Neural cell (in vitro differentiated cells): Measurements from ENCODE around the gene CDC42EP2. TPM values are rescaled to one million over a fixed set of nuclear protein-coding genes. Genes with fewer than 3 reads are reported as not detected.

Source experiments
- H2AFZ ChIP-seq: fragments of 200-600, 300-800 bp; sonication (generic), shearing (Covaris generic); 2 replicates; pipeline ENCODE4 v1.6.0; 2014; ENCODE audit warnings: low read depth, mild to moderate bottlenecking, antibody characterized with exemption, low read length, moderate library complexity
- H3F3A ChIP-seq: fragments of 200-600 bp; shearing (Covaris generic); 2 replicates; pipeline ENCODE4 v1.6.1; 2016; ENCODE audit warnings: mild to moderate bottlenecking, moderate library complexity, mixed read lengths, antibody characterized with exemption, low read length; ENCODE audit not compliant: insufficient read depth, poor library complexity, severe bottlenecking
- H3K27ac ChIP-seq: fragments of 200-600, 300-800 bp; sonication (generic), shearing (Covaris generic); 2 replicates; pipeline ENCODE4 v1.5.1; 2014; ENCODE audit warnings: mild to moderate bottlenecking, low read length, moderate library complexity
- H3K27me3 ChIP-seq: fragments of 300-800, 200-600 bp; sonication (generic), shearing (Covaris generic); 2 replicates; pipeline ENCODE4 v1.6.0; 2014; ENCODE audit warnings: mild to moderate bottlenecking, low read depth, low read length, moderate library complexity; ENCODE audit not compliant: insufficient read depth
- H3K36me3 ChIP-seq: fragments of 300-800, 200-600 bp; sonication (generic), shearing (Covaris generic); 2 replicates; pipeline ENCODE4 v1.5.1; 2014; ENCODE audit warnings: mild to moderate bottlenecking, antibody characterized with exemption, low read length, moderate library complexity; ENCODE audit not compliant: insufficient read depth
- H3K4me2 ChIP-seq: fragments of 300-800, 200-600 bp; sonication (generic), shearing (Covaris generic); 2 replicates; pipeline ENCODE4 v1.6.0; 2014; ENCODE audit warnings: mild to moderate bottlenecking, low read length
- H3K4me3 ChIP-seq: fragments of 300-800, 200-600 bp; sonication (generic), shearing (Covaris generic); 2 replicates; pipeline ENCODE4 v1.5.1; 2014; ENCODE audit warnings: mild to moderate bottlenecking, low read length, moderate library complexity
- H3K79me2 ChIP-seq: fragments of 200-600 bp; shearing (Covaris generic); replicated peaks from 2 replicates; pipeline ENCODE4 v1.6.0; 2014; ENCODE audit warnings: mild to moderate bottlenecking, low read length, moderate library complexity; ENCODE audit not compliant: insufficient read depth
- H3K9ac ChIP-seq: fragments of 300-800, 200-600 bp; sonication (generic), shearing (Covaris generic); 2 replicates; pipeline ENCODE4 v1.6.1; 2016; ENCODE audit warnings: mild to moderate bottlenecking, low read length, mixed read lengths
- H3K9me2 ChIP-seq: fragments of 200-600 bp; shearing (Covaris generic); 2 replicates; pipeline ENCODE4 v1.6.1; 2016; ENCODE audit warnings: mild to moderate bottlenecking, low read length, mixed read lengths; ENCODE audit not compliant: insufficient read depth
- H3K9me3 ChIP-seq: fragments of 200-600, 300-800 bp; sonication (generic), shearing (Covaris generic); 2 replicates; pipeline ENCODE4 v1.6.1; 2016; ENCODE audit warnings: mild to moderate bottlenecking, mixed run types, low read length, moderate library complexity, mixed read lengths
- H4K20me1 ChIP-seq: fragments of 200-600 bp; shearing (Covaris generic); 2 replicates; pipeline ENCODE4 v1.6.1; 2016; ENCODE audit warnings: mild to moderate bottlenecking, mixed run types; ENCODE audit not compliant: insufficient read depth
- CTCF ChIP-seq: fragments of 450-650 bp; IDR thresholded peaks from 2 replicates; pipeline ENCODE4 v1.5.1; 2014; ENCODE audit warnings: antibody characterized with exemption, mild to moderate bottlenecking, moderate library complexity; ENCODE audit not compliant: poor library complexity, severe bottlenecking
- EP300 ChIP-seq: fragments of 450-650 bp; conservative IDR thresholded peaks from 2 replicates; pipeline ENCODE4 v1.6.1; 2014; ENCODE audit warnings: antibody characterized with exemption, mild to moderate bottlenecking, moderate library complexity; ENCODE audit not compliant: poor library complexity, severe bottlenecking
- EZH2 ChIP-seq: fragments of 200-600, 300-800 bp; shearing (Covaris generic), sonication (generic); IDR thresholded peaks from 2 replicates; pipeline ENCODE4 v1.6.1; 2014; ENCODE audit warnings: antibody characterized with exemption, low read length, borderline replicate concordance, mild to moderate bottlenecking; ENCODE audit not compliant: insufficient read depth, poor library complexity, severe bottlenecking
- MXI1 ChIP-seq: fragments of 450-650 bp; conservative IDR thresholded peaks from 2 replicates; pipeline ENCODE4 v1.6.1; 2014; ENCODE audit warnings: antibody characterized with exemption, mild to moderate bottlenecking; ENCODE audit not compliant: poor library complexity, severe bottlenecking
- POLR2AphosphoS5 ChIP-seq: IDR thresholded peaks from 2 replicates; pipeline ENCODE4 v1.6.1; 2012
- RAD21 ChIP-seq: fragments of 450-650 bp; conservative IDR thresholded peaks from 2 replicates; pipeline ENCODE4 v1.6.1; 2014; ENCODE audit warnings: antibody characterized with exemption, mild to moderate bottlenecking, moderate library complexity
- REST ChIP-seq: IDR thresholded peaks from 2 replicates; pipeline ENCODE4 v1.6.1; 2012; ENCODE audit warnings: borderline replicate concordance
- SMC3 ChIP-seq: fragments of 450-650 bp; conservative IDR thresholded peaks from 2 replicates; pipeline ENCODE4 v1.6.1; 2014; ENCODE audit warnings: antibody characterized with exemption, mild to moderate bottlenecking, moderate library complexity; ENCODE audit not compliant: poor library complexity
- TAF1 ChIP-seq: IDR thresholded peaks from 2 replicates; pipeline ENCODE4 v1.6.1; 2012; ENCODE audit warnings: low read depth
- polyA plus RNA-seq: library from polyadenylated mRNA; depleted of rRNA; stranded (reverse); fragments of >200 nt; gene quantifications from 2 replicates; pipeline ENCODE4 v1.2.3, GENCODE V29; 2014

The CDC42EP2 gene
- polyA plus RNA-seq, 1 donor from 2014 or later: 1.3 TPM

GRCh38 chr11:65309006-65309405 is 5.7 kb upstream of the CDC42EP2 start:
- Histone ChIP-seq H3K36me3 (no peaks in the 10 kb centered on the region), H3K9me2 (no peaks in the 10 kb centered on the region), H3K27me3 (peaks cover 5% of the 10 kb centered on the region), H3K9me3 (no peaks in the 10 kb centered on the region), H2AFZ (no peak overlapping the region), H3K9ac (no peak overlapping the region), H4K20me1 (no peaks in the 10 kb centered on the region), H3K79me2 (no peaks in the 10 kb centered on the region), H3K27ac (no peak overlapping the region), H3K4me2 (no peak overlapping the region), H3F3A (no peaks in the 10 kb centered on the region), H3K4me3 (no peak overlapping the region)
- TF ChIP-seq MXI1 (no peak), CTCF (no peak), SMC3 (no peak), RAD21 (no peak)

- Histone ChIP-seq H3F3A (no peaks in the 10 kb centered on the region), H3K27ac (no peak overlapping the region), H3K9me2 (no peaks in the 10 kb centered on the region), H2AFZ (no peak overlapping the region), H3K4me2 (no peak overlapping the region), H3K36me3 (no peaks in the 10 kb centered on the region), H3K4me3 (no peak overlapping the region), H3K79me2 (no peaks in the 10 kb centered on the region), H3K9ac (no peak overlapping the region), H3K27me3 (peaks cover 7% of the 10 kb centered on the region), H3K9me3 (no peaks in the 10 kb centered on the region), H4K20me1 (no peaks in the 10 kb centered on the region)
- TF ChIP-seq EP300 (no peak), RAD21 (no peak), SMC3 (no peak), POLR2AphosphoS5 (no peak), TAF1 (no peak), REST (no peak), EZH2 (no peak), MXI1 (no peak), CTCF (no peak)
These were observed 4.5 kb upstream of the CDC42EP2 start for GRCh38 chr11:65310215-65310614.
